Parathyroid adenoma (tissue), 2 donors: Measurements from ENCODE around the gene PCSK1N.
"Not testable (repeated sequence)": the region's sequence is repeated elsewhere in the genome, so short reads cannot be mapped to it uniquely, and the experiment has no call there.

ENCODE experiments used
- H2AFZ ChIP-seq: fragments of 300-600 bp; sonication (generic); one replicate; pipeline ENCODE4 v1.7.0; 2017; ENCODE audit warnings: antibody characterized with exemption, mild to moderate bottlenecking
- H3K27ac ChIP-seq: fragments of 300-600 bp; sonication (generic); one replicate; pipeline ENCODE4 v1.7.0; 2017
- H3K27me3 ChIP-seq: fragments of 300-600 bp; sonication (generic); one replicate; pipeline ENCODE4 v1.7.0; 2017; ENCODE audit warnings: low read length; ENCODE audit not compliant: control insufficient read depth, insufficient read depth
- H3K36me3 ChIP-seq: fragments of 300-600 bp; sonication (generic); one replicate; pipeline ENCODE4 v1.7.0; 2017; ENCODE audit warnings: low read length; ENCODE audit not compliant: control insufficient read depth, insufficient read depth
- H3K4me1 ChIP-seq: fragments of 300-600 bp; sonication (generic); one replicate; pipeline ENCODE4 v1.7.0; 2017; ENCODE audit warnings: control low read depth
- H3K4me2 ChIP-seq: fragments of 300-600 bp; sonication (generic); one replicate; pipeline ENCODE4 v1.7.0; 2017; ENCODE audit warnings: low read length
- H3K4me3 ChIP-seq: fragments of 300-600 bp; sonication (generic); one replicate; pipeline ENCODE4 v1.7.0; 2017; ENCODE audit warnings: low read depth, low read length
- H3K79me2 ChIP-seq: fragments of 300-600 bp; sonication (generic); one replicate; pipeline ENCODE4 v1.7.0; 2017; ENCODE audit warnings: control low read depth
- H3K9ac ChIP-seq: fragments of 300-600 bp; sonication (generic); one replicate; pipeline ENCODE4 v1.7.0; 2017; ENCODE audit warnings: mild to moderate bottlenecking
- H3K9me3 ChIP-seq: fragments of 300-600 bp; sonication (generic); one replicate; pipeline ENCODE4 v1.7.0; 2017; ENCODE audit warnings: low read length; ENCODE audit not compliant: control insufficient read depth
- TF ChIP-seq, protein P1 (sequence below): fragments of 300-600 bp; sonication (generic); IDR thresholded peaks from one replicate; pipeline ENCODE4 v1.7.0; 2017; ENCODE audit warnings: antibody characterized with exemption, mild to moderate bottlenecking
- donor health status: primary hyperparathyroidism.

Gene PCSK1N

DNA sequence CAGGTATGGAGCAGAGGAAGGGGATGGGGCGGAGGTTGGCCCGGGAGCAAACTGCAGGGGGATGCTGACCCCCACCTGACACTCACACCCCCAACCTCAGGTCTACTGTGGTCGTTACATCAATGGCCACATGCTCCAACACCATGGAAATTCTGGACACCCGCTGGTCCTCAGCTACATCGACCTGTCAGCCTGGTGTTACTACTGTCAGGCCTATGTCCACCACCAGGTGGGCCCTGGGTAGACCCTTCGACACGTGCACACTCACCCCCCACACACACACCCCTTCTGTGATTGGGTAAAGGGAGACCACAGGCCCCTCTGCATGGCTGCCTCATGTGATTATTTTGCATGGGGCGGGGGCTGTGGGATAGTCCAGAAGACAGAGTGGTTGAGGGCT is 11.3 kb downstream of the PCSK1N start:
- Histone ChIP-seq H3K9ac (no peak overlapping the region), H3K9me3 (no peaks in the 10 kb centered on the region), H3K36me3 (no peaks in the 10 kb centered on the region), H3K27ac (no peak overlapping the region), H3K4me3 (no peak overlapping the region), H3K4me2 (no peak overlapping the region), H3K27me3 (no peaks in the 10 kb centered on the region), H2AFZ (no peak overlapping the region), H3K79me2 (no peaks in the 10 kb centered on the region), H3K4me1 (no peaks in the 10 kb centered on the region)
- TF ChIP-seq, protein P1, sequence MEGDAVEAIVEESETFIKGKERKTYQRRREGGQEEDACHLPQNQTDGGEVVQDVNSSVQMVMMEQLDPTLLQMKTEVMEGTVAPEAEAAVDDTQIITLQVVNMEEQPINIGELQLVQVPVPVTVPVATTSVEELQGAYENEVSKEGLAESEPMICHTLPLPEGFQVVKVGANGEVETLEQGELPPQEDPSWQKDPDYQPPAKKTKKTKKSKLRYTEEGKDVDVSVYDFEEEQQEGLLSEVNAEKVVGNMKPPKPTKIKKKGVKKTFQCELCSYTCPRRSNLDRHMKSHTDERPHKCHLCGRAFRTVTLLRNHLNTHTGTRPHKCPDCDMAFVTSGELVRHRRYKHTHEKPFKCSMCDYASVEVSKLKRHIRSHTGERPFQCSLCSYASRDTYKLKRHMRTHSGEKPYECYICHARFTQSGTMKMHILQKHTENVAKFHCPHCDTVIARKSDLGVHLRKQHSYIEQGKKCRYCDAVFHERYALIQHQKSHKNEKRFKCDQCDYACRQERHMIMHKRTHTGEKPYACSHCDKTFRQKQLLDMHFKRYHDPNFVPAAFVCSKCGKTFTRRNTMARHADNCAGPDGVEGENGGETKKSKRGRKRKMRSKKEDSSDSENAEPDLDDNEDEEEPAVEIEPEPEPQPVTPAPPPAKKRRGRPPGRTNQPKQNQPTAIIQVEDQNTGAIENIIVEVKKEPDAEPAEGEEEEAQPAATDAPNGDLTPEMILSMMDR: no peak

DNA sequence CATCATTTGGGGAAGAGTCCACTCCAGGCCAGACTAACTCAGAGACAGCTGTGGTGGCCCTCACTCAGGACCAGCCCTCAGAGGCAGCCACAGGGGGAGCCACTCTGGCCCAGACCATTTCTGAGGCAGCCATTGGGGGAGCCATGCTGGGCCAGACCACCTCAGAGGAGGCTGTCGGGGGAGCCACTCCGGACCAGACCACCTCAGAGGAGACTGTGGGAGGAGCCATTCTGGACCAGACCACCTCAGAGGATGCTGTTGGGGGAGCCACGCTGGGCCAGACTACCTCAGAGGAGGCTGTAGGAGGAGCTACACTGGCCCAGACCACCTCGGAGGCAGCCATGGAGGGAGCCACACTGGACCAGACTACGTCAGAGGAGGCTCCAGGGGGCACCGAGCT is 12.4 kb downstream of the PCSK1N start:
- TF ChIP-seq, protein P1: no peak
- H3K27ac ChIP-seq: no peak overlapping the region
- H3K4me1 ChIP-seq: no peaks in the 10 kb centered on the region
- no peak overlapping the region for H3K9ac ChIP-seq
- no peaks in the 10 kb centered on the region for H3K9me3 ChIP-seq
- no peak overlapping the region for H3K4me3 ChIP-seq
- H3K27me3 ChIP-seq: no peaks in the 10 kb centered on the region
- no peak overlapping the region for H3K4me2 ChIP-seq
- no peaks in the 10 kb centered on the region for H3K79me2 ChIP-seq
- no peaks in the 10 kb centered on the region for H3K36me3 ChIP-seq
- no peak overlapping the region for H2AFZ ChIP-seq

DNA sequence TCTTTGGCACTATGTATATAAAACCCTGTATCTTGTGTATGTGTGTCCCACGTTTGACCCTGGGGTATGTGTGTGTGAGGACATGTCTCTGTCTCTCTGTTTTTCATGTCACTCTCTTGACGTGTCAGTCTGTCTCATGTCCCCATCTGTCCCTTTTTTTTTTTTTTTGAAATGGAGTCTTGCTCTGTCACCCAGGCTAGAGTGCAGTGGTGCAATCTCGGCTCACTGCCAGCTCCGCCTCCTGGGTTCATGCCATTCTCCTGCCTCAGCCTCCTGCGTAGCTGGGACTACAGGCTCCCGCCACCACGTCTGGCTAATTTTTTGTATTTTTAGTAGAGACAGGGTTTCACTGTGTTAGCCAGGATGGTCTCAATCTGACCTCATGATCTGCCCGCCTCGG is 16.0 kb downstream of the PCSK1N start:
- H3K36me3 ChIP-seq, H2AFZ ChIP-seq, H3K79me2 ChIP-seq, H3K4me3 ChIP-seq, H3K4me2 ChIP-seq, H3K27me3 ChIP-seq, H3K27ac ChIP-seq, H3K9me3 ChIP-seq, H3K9ac ChIP-seq, H3K4me1 ChIP-seq: not testable (repeated sequence)

DNA sequence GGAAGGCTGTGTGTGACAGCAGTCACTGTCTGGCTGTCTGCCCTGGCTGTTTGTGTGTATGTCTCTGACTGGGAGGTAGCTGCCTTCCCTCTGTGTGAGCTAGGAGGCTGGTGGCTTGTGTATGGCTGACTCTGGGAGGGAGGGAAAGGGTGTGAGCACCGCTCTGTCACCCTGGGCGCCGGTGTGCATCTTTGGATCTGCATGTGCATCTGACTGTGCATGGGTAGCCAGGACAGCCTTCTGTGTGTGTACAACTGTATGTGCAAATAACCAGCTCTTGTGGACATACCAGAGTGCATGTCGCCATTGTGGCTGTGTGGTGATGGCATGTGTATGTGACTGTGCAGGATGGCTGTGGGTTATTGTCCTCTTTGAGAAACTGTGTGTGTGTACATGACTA is 16.5 kb downstream of the PCSK1N start:
- Histone ChIP-seq H3K9ac (no peak overlapping the region), H3K4me3 (no peak overlapping the region), H3K36me3 (no peaks in the 10 kb centered on the region), H3K79me2 (no peaks in the 10 kb centered on the region), H3K27me3 (no peaks in the 10 kb centered on the region), H3K27ac (no peak overlapping the region), H3K9me3 (no peaks in the 10 kb centered on the region), H2AFZ (no peak overlapping the region), H3K4me2 (no peak overlapping the region), H3K4me1 (no peaks in the 10 kb centered on the region)
- TF ChIP-seq, protein P1: no peak

DNA sequence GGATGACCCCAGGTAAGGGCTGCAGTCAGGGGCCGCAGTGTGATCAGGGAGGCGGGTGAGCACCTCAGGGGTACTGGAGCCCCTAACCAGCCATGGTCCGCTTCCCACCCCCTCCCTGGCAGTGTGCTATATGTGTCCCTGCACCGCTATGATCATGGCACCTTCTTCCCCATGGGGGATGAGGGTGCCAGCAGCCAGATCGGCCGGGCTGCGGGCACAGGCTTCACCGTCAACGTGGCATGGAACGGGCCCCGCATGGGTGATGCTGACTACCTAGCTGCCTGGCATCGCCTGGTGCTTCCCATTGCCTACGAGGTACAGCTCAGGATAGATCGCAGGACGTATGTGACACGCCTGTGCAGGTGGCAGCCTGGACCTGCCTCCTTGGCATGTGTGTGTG is 17.3 kb downstream of the PCSK1N start:
- Histone ChIP-seq H2AFZ (no peak overlapping the region), H3K4me1 (no peaks in the 10 kb centered on the region), H3K27me3 (no peaks in the 10 kb centered on the region), H3K9ac (no peak overlapping the region), H3K36me3 (no peaks in the 10 kb centered on the region), H3K4me3 (no peak overlapping the region), H3K9me3 (no peaks in the 10 kb centered on the region), H3K79me2 (no peaks in the 10 kb centered on the region), H3K27ac (no peak overlapping the region), H3K4me2 (no peak overlapping the region)
- TF ChIP-seq, protein P1: no peak
